Neural cell (in vitro differentiated cells): ENCODE results near the gene IGF2R. TPM values are rescaled to one million over a fixed set of nuclear protein-coding genes. Genes with fewer than 3 reads are reported as not detected.

Experiments
- H2AFZ ChIP-seq: fragments of 200-600, 300-800 bp; sonication (generic), shearing (Covaris generic); 2 replicates; pipeline ENCODE4 v1.6.0; 2014; ENCODE audit warnings: low read depth, mild to moderate bottlenecking, antibody characterized with exemption, low read length, moderate library complexity
- H3F3A ChIP-seq: fragments of 200-600 bp; shearing (Covaris generic); 2 replicates; pipeline ENCODE4 v1.6.1; 2016; ENCODE audit warnings: mild to moderate bottlenecking, moderate library complexity, mixed read lengths, antibody characterized with exemption, low read length; ENCODE audit not compliant: insufficient read depth, poor library complexity, severe bottlenecking
- H3K27ac ChIP-seq: fragments of 200-600, 300-800 bp; sonication (generic), shearing (Covaris generic); 2 replicates; pipeline ENCODE4 v1.5.1; 2014; ENCODE audit warnings: mild to moderate bottlenecking, low read length, moderate library complexity
- H3K27me3 ChIP-seq: fragments of 300-800, 200-600 bp; sonication (generic), shearing (Covaris generic); 2 replicates; pipeline ENCODE4 v1.6.0; 2014; ENCODE audit warnings: mild to moderate bottlenecking, low read depth, low read length, moderate library complexity; ENCODE audit not compliant: insufficient read depth
- H3K36me3 ChIP-seq: fragments of 300-800, 200-600 bp; sonication (generic), shearing (Covaris generic); 2 replicates; pipeline ENCODE4 v1.5.1; 2014; ENCODE audit warnings: mild to moderate bottlenecking, antibody characterized with exemption, low read length, moderate library complexity; ENCODE audit not compliant: insufficient read depth
- H3K4me2 ChIP-seq: fragments of 300-800, 200-600 bp; sonication (generic), shearing (Covaris generic); 2 replicates; pipeline ENCODE4 v1.6.0; 2014; ENCODE audit warnings: mild to moderate bottlenecking, low read length
- H3K4me3 ChIP-seq: fragments of 300-800, 200-600 bp; sonication (generic), shearing (Covaris generic); 2 replicates; pipeline ENCODE4 v1.5.1; 2014; ENCODE audit warnings: mild to moderate bottlenecking, low read length, moderate library complexity
- H3K79me2 ChIP-seq: fragments of 200-600 bp; shearing (Covaris generic); replicated peaks from 2 replicates; pipeline ENCODE4 v1.6.0; 2014; ENCODE audit warnings: mild to moderate bottlenecking, low read length, moderate library complexity; ENCODE audit not compliant: insufficient read depth
- H3K9ac ChIP-seq: fragments of 300-800, 200-600 bp; sonication (generic), shearing (Covaris generic); 2 replicates; pipeline ENCODE4 v1.6.1; 2016; ENCODE audit warnings: mild to moderate bottlenecking, low read length, mixed read lengths
- H3K9me2 ChIP-seq: fragments of 200-600 bp; shearing (Covaris generic); 2 replicates; pipeline ENCODE4 v1.6.1; 2016; ENCODE audit warnings: mild to moderate bottlenecking, low read length, mixed read lengths; ENCODE audit not compliant: insufficient read depth
- H3K9me3 ChIP-seq: fragments of 200-600, 300-800 bp; sonication (generic), shearing (Covaris generic); 2 replicates; pipeline ENCODE4 v1.6.1; 2016; ENCODE audit warnings: mild to moderate bottlenecking, mixed run types, low read length, moderate library complexity, mixed read lengths
- H4K20me1 ChIP-seq: fragments of 200-600 bp; shearing (Covaris generic); 2 replicates; pipeline ENCODE4 v1.6.1; 2016; ENCODE audit warnings: mild to moderate bottlenecking, mixed run types; ENCODE audit not compliant: insufficient read depth
- EP300 ChIP-seq: fragments of 450-650 bp; conservative IDR thresholded peaks from 2 replicates; pipeline ENCODE4 v1.6.1; 2014; ENCODE audit warnings: antibody characterized with exemption, mild to moderate bottlenecking, moderate library complexity; ENCODE audit not compliant: poor library complexity, severe bottlenecking
- EZH2 ChIP-seq: fragments of 200-600, 300-800 bp; shearing (Covaris generic), sonication (generic); IDR thresholded peaks from 2 replicates; pipeline ENCODE4 v1.6.1; 2014; ENCODE audit warnings: antibody characterized with exemption, low read length, borderline replicate concordance, mild to moderate bottlenecking; ENCODE audit not compliant: insufficient read depth, poor library complexity, severe bottlenecking
- MXI1 ChIP-seq: fragments of 450-650 bp; conservative IDR thresholded peaks from 2 replicates; pipeline ENCODE4 v1.6.1; 2014; ENCODE audit warnings: antibody characterized with exemption, mild to moderate bottlenecking; ENCODE audit not compliant: poor library complexity, severe bottlenecking
- POLR2AphosphoS5 ChIP-seq: IDR thresholded peaks from 2 replicates; pipeline ENCODE4 v1.6.1; 2012
- RAD21 ChIP-seq: fragments of 450-650 bp; conservative IDR thresholded peaks from 2 replicates; pipeline ENCODE4 v1.6.1; 2014; ENCODE audit warnings: antibody characterized with exemption, mild to moderate bottlenecking, moderate library complexity
- SMC3 ChIP-seq: fragments of 450-650 bp; conservative IDR thresholded peaks from 2 replicates; pipeline ENCODE4 v1.6.1; 2014; ENCODE audit warnings: antibody characterized with exemption, mild to moderate bottlenecking, moderate library complexity; ENCODE audit not compliant: poor library complexity
- TAF1 ChIP-seq: IDR thresholded peaks from 2 replicates; pipeline ENCODE4 v1.6.1; 2012; ENCODE audit warnings: low read depth
- polyA plus RNA-seq: library from polyadenylated mRNA; depleted of rRNA; stranded (reverse); fragments of >200 nt; gene quantifications from 2 replicates; pipeline ENCODE4 v1.2.3, GENCODE V29; 2014
- TF ChIP-seq, protein P1 (sequence below): IDR thresholded peaks from 2 replicates; pipeline ENCODE4 v1.6.1; 2012; ENCODE audit warnings: borderline replicate concordance
- TF ChIP-seq, protein P2 (sequence below): fragments of 450-650 bp; IDR thresholded peaks from 2 replicates; pipeline ENCODE4 v1.5.1; 2014; ENCODE audit warnings: antibody characterized with exemption, mild to moderate bottlenecking, moderate library complexity; ENCODE audit not compliant: poor library complexity, severe bottlenecking

Gene IGF2R
- polyA plus RNA-seq, 1 donor from 2014 or later: 15.0 TPM

DNA sequence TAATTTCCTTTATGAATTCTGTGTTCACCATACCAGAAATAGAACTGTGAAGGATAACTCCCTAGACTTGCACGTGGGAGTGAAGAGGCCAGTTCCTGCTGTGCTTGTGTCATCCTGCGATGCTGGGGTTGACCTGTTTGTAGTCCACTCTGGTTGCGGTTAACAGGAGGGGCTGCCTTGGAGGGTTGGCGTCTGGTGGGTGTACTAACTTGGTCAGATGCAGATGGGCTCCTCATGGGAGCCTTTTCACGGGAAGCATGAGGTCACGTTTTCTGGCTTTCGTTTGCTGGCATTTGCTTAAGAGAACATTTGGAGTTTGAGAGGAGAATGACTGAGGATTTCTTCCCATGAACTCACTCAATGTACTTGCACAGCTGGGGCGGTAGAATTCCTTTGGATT is 41.2 kb downstream of the IGF2R start:
- no peaks in the 10 kb centered on the region for H4K20me1 ChIP-seq
- H3K27ac ChIP-seq: no peak overlapping the region

DNA sequence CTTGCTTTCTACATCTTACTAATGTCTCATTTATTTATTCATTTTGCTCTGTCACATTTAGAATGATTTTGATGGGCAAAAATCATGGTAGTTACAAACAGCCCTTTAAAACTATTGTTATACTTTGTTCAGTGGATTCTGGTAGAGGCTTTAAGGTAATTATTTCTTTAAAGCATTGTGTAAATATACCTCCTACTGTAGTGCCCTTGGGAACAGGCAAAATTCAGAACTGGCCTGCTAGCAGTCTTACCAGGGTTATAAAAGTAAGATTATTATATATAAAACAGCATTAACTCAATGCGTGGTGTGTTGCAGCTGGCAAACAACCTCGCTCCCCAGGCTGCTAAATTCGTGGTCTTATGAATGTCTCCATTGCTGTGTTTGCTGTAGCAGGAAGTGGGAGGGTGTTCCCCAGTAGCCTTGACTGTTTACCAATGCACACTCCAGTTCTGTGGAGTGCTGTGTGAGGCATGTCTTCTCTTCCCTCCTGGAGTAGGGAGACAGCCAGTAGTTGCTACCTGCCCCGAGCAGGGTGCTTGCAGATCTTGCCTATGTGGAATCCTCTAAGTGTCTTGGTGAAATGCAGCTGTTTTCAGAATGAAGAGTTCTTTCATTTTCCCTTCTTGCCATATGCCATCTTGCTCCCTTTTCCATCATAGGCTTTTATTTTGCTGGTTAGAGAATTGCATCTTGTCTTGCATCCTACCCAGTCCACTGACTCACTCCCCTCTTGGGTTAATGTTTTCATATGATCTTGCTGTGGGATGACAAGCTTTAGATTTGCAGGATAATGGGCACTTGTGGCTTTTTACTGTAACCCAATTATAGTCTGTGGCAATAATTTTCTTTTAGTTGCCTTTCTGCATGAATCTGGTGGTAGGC is 45.3 kb downstream of the IGF2R start:
- Histone ChIP-seq H3K4me3 (no peak overlapping the region), H4K20me1 (no peaks in the 10 kb centered on the region), H3K9ac (no peak overlapping the region), H3K4me2 (no peak overlapping the region), H3K27ac (no peak overlapping the region), H3K36me3 (no peaks in the 10 kb centered on the region), H3K27me3 (no peaks in the 10 kb centered on the region), H2AFZ (no peak overlapping the region), H3K9me3 (no peaks in the 10 kb centered on the region), H3F3A (no peaks in the 10 kb centered on the region), H3K79me2 (no peaks in the 10 kb centered on the region), H3K9me2 (no peaks in the 10 kb centered on the region)
- no peak for TF ChIP-seq EP300
- TF ChIP-seq, protein P1, sequence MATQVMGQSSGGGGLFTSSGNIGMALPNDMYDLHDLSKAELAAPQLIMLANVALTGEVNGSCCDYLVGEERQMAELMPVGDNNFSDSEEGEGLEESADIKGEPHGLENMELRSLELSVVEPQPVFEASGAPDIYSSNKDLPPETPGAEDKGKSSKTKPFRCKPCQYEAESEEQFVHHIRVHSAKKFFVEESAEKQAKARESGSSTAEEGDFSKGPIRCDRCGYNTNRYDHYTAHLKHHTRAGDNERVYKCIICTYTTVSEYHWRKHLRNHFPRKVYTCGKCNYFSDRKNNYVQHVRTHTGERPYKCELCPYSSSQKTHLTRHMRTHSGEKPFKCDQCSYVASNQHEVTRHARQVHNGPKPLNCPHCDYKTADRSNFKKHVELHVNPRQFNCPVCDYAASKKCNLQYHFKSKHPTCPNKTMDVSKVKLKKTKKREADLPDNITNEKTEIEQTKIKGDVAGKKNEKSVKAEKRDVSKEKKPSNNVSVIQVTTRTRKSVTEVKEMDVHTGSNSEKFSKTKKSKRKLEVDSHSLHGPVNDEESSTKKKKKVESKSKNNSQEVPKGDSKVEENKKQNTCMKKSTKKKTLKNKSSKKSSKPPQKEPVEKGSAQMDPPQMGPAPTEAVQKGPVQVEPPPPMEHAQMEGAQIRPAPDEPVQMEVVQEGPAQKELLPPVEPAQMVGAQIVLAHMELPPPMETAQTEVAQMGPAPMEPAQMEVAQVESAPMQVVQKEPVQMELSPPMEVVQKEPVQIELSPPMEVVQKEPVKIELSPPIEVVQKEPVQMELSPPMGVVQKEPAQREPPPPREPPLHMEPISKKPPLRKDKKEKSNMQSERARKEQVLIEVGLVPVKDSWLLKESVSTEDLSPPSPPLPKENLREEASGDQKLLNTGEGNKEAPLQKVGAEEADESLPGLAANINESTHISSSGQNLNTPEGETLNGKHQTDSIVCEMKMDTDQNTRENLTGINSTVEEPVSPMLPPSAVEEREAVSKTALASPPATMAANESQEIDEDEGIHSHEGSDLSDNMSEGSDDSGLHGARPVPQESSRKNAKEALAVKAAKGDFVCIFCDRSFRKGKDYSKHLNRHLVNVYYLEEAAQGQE: no peak
- TF ChIP-seq EZH2: no peak
- no peak for TF ChIP-seq POLR2AphosphoS5
- TF ChIP-seq TAF1: no peak
- no peak for TF ChIP-seq SMC3
- no peak for TF ChIP-seq MXI1
- TF ChIP-seq RAD21: no peak
- TF ChIP-seq, protein P2, sequence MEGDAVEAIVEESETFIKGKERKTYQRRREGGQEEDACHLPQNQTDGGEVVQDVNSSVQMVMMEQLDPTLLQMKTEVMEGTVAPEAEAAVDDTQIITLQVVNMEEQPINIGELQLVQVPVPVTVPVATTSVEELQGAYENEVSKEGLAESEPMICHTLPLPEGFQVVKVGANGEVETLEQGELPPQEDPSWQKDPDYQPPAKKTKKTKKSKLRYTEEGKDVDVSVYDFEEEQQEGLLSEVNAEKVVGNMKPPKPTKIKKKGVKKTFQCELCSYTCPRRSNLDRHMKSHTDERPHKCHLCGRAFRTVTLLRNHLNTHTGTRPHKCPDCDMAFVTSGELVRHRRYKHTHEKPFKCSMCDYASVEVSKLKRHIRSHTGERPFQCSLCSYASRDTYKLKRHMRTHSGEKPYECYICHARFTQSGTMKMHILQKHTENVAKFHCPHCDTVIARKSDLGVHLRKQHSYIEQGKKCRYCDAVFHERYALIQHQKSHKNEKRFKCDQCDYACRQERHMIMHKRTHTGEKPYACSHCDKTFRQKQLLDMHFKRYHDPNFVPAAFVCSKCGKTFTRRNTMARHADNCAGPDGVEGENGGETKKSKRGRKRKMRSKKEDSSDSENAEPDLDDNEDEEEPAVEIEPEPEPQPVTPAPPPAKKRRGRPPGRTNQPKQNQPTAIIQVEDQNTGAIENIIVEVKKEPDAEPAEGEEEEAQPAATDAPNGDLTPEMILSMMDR: no peak

More for the DNA sequence above, 41.2 kb downstream of the IGF2R start:
- H3K4me3 ChIP-seq: no peak overlapping the region
- H3F3A ChIP-seq: no peaks in the 10 kb centered on the region
- H2AFZ ChIP-seq: no peak overlapping the region
- no peaks in the 10 kb centered on the region for H3K9me2 ChIP-seq
- no peaks in the 10 kb centered on the region for H3K9me3 ChIP-seq
- no peaks in the 10 kb centered on the region for H3K36me3 ChIP-seq
- no peak overlapping the region for H3K4me2 ChIP-seq
- no peaks in the 10 kb centered on the region for H3K27me3 ChIP-seq
- TF ChIP-seq, protein P2: no peak
- TF ChIP-seq POLR2AphosphoS5 (no peak), SMC3 (no peak), TAF1 (no peak), EP300 (no peak), RAD21 (no peak), EZH2 (no peak), MXI1 (no peak)
- TF ChIP-seq, protein P1: no peak
- H3K79me2 ChIP-seq: no peaks in the 10 kb centered on the region
- H3K9ac ChIP-seq: no peak overlapping the region
